Caki2 (cell line): ENCODE results near the gene TMEM8B. TPM values are rescaled to one million over a fixed set of nuclear protein-coding genes. Genes with fewer than 3 reads are reported as not detected.

ENCODE experiments used
- DNase-seq: peaks from one replicate; pipeline ENCODE4 v3.0.0-alpha.2; 2015; ENCODE audit warnings: low read depth
- in situ Hi-C: cut with HindIII; loops from 2 replicates; pipeline ENCODE4 v1.10.0; 2016; ENCODE audit warnings: low sequenced_read_pairs, low pct_unique_long_range_greater_than_20kb, mixed read lengths
- total RNA-seq: library from RNA; depleted of rRNA; stranded (reverse); fragments of >200 nt; shearing (Covaris generic); gene quantifications from 2 replicates; pipeline ENCODE4 v1.2.3, GENCODE V29; 2014; ENCODE audit warnings: low replicate concordance

Gene TMEM8B
- total RNA-seq, 1 experiment from 2014 or later = 1.5 TPM

- DNase-seq = no peak
- in situ Hi-C loops = no loop called here
Measured at GRCh38 chr9:35808433-35808832, 20.6 kb upstream of the TMEM8B start.

- no peak for DNase-seq
- in situ Hi-C loops = no loop called here
Measured at GRCh38 chr9:35810122-35810521, 18.9 kb upstream of the TMEM8B start.

- no peak for DNase-seq
- in situ Hi-C loops = no loop called here
Measured at GRCh38 chr9:35811381-35812024, 17.5 kb upstream of the TMEM8B start.

- DNase-seq = peak; percentile 83
- in situ Hi-C loops = no loop called here
Measured at GRCh38 chr9:35812025-35812602, 16.9 kb upstream of the TMEM8B start, which contains the start of gene SPAG8. Gene SPAG8, minus strand, starts transcription at chr9:35812262. Its CDS starts 115 bp downstream, at chr9:35812147.

GRCh38 chr9:35813434-35814105 is 15.5 kb upstream of the TMEM8B start:
- in situ Hi-C loops = no loop called here
- no peak for DNase-seq

GRCh38 chr9:35814106-35814840 is 14.8 kb upstream of the TMEM8B start:
- in situ Hi-C loops = no loop called here
- DNase-seq = peak; percentile 65

GRCh38 chr9:35814841-35815543 is 14.0 kb upstream of the TMEM8B start, which contains the start of gene HINT2:
Gene HINT2, minus strand, starts transcription at chr9:35815042. Its CDS starts 63 bp downstream, at chr9:35814979.
- DNase-seq = peak; percentile 97
- in situ Hi-C loops = no loop called here

- in situ Hi-C loops = no loop called here
- no peak for DNase-seq
Measured at GRCh38 chr9:35816708-35817107, 12.3 kb upstream of the TMEM8B start.

- in situ Hi-C loops = no loop called here
Measured at GRCh38 chr9:35818341-35818740, 10.7 kb upstream of the TMEM8B start.

GRCh38 chr9:35820076-35820475 is 9.0 kb upstream of the TMEM8B start:
- no peak for DNase-seq
- in situ Hi-C loops = no loop called here

More at GRCh38 chr9:35818341-35818740, 10.7 kb upstream of the TMEM8B start:
- no peak for DNase-seq

GRCh38 chr9:35822926-35823325 is 6.1 kb upstream of the TMEM8B start:
- in situ Hi-C loops = no loop called here

GRCh38 chr9:35826071-35826701 is 2.8 kb upstream of the TMEM8B start:
- DNase-seq = peak; percentile 50
- in situ Hi-C loops = no loop called here

More at GRCh38 chr9:35822926-35823325, 6.1 kb upstream of the TMEM8B start:
- no peak for DNase-seq

GRCh38 chr9:35827486-35827885 is 1.5 kb upstream of the TMEM8B start:
- in situ Hi-C loops = no loop called here
- no peak for DNase-seq

GRCh38 chr9:35828716-35829083 is 328 bp upstream of the TMEM8B start, which contains the start of gene FAM221B:
Gene FAM221B, minus strand, starts transcription at chr9:35828732. Its CDS starts 2,571 bp downstream, at chr9:35826161.
- DNase-seq = no peak
- in situ Hi-C loops = no loop called here

GRCh38 chr9:35829764-35830096 is 702 bp downstream of the TMEM8B start:
- no peak for DNase-seq
- in situ Hi-C loops = no loop called here

GRCh38 chr9:35831040-35831439 is 2.0 kb downstream of the TMEM8B start:
- no peak for DNase-seq
- in situ Hi-C loops = no loop called here

- in situ Hi-C loops = no loop called here
- DNase-seq = no peak
Measured at GRCh38 chr9:35832814-35833213, 3.8 kb downstream of the TMEM8B start.
